SH-SY5Y (cell line): ENCODE results near the gene SYNE2.

Experiments used
- GATA2 ChIP-seq: IDR thresholded peaks from 2 replicates; pipeline ENCODE4 v1.6.1; 2011; ENCODE audit warnings: mild to moderate bottlenecking, low read depth, low read length
- GATA3 ChIP-seq: IDR thresholded peaks from 2 replicates; pipeline ENCODE4 v1.6.1; 2011; ENCODE audit warnings: low read depth, mild to moderate bottlenecking, low read length, moderate library complexity

- TF ChIP-seq GATA2 (no peak), GATA3 (no peak)
These were observed 363.2 kb downstream of the SYNE2 start for GRCh38 chr14:64215978-64216377.
